GM18861 (cell line): ENCODE results near the gene TRPC5OS.

Experiments
- ATAC-seq: cut with Tn5 transposase; IDR thresholded peaks from one replicate; pipeline ENCODE4 v1.9.1; 2021; ENCODE audit not compliant: unreplicated experiment

TRPC5OS gene

GRCh38 chrX:111892375-111892774, 16.4 kb downstream of the TRPC5OS start:
- ATAC-seq, result no peak

- no peak for ATAC-seq
Measured at GRCh38 chrX:111896148-111896547, 20.2 kb downstream of the TRPC5OS start.

GRCh38 chrX:111914398-111915090, 38.6 kb downstream of the TRPC5OS start:
- ATAC-seq, result no peak

GRCh38 chrX:111917591-111917990, 41.6 kb downstream of the TRPC5OS start:
- ATAC-seq, result no peak

- no peak for ATAC-seq
Measured at GRCh38 chrX:111928456-111928855, 52.5 kb downstream of the TRPC5OS start.
